Effector memory CD8-positive, alpha-beta T cell (primary cell): ENCODE results near the gene HPCAL4.

Source experiments
- ATAC-seq: fragments of 150-1000 bp; cut with Tn5 transposase; replicated peaks from 2 replicates; pipeline ENCODE4 v1.10.0; 2021; ENCODE audit warnings: mild to moderate bottlenecking, moderate library complexity
- DNase-seq, 3 experiments: peaks; one replicate each; pipeline ENCODE4 v3.0.0; 2021
- H3K27ac Mint-ChIP-seq, 2 donors: one replicate each; pipeline ENCODE4 v1.8.0; 2022; ENCODE audit warnings: mild to moderate bottlenecking in 2 of 2, mixed read lengths in 2 of 2, moderate library complexity in 2 of 2
- H3K27me3 Mint-ChIP-seq, 2 donors: one replicate each; pipeline ENCODE4 v1.8.0; 2022; ENCODE audit warnings: mixed read lengths in 2 of 2
- H3K36me3 Mint-ChIP-seq: one replicate; pipeline ENCODE4 v1.8.0; 2022; ENCODE audit warnings: mild to moderate bottlenecking, moderate library complexity, mixed read lengths; ENCODE audit not compliant: insufficient read depth
- H3K4me1 Mint-ChIP-seq, 2 donors: one replicate each; pipeline ENCODE4 v1.8.0; 2022; ENCODE audit warnings: low read depth in 2 of 2, mixed read lengths in 2 of 2
- H3K4me3 Mint-ChIP-seq, 2 donors: one replicate each; pipeline ENCODE4 v1.8.0; 2022; ENCODE audit warnings: mild to moderate bottlenecking in 2 of 2, mixed read lengths in 2 of 2, moderate library complexity in 2 of 2
- H3K9me3 Mint-ChIP-seq, 2 donors: one replicate each; pipeline ENCODE4 v1.8.0; 2022; ENCODE audit warnings: mixed read lengths in 2 of 2

Gene HPCAL4

GRCh38 chr1:39633422-39633821 is 57.8 kb downstream of the HPCAL4 start:
- H3K27me3 Mint-ChIP-seq: peaks cover 26 to 76% of the 10 kb centered on the region in 2 donors
- ATAC-seq: no peak

GRCh38 chr1:39632682-39633417 is 58.4 kb downstream of the HPCAL4 start:
- no peak for ATAC-seq
- H3K27ac Mint-ChIP-seq: no peak overlapping the region
- no peak overlapping the region for H3K4me3 Mint-ChIP-seq
- peaks cover 21 to 70% of the 10 kb centered on the region in 2 donors for H3K27me3 Mint-ChIP-seq
- H3K36me3 Mint-ChIP-seq: no peaks in the 10 kb centered on the region
- DNase-seq: no peak
- no peaks in the 10 kb centered on the region for H3K9me3 Mint-ChIP-seq
- H3K4me1 Mint-ChIP-seq: no peaks in the 10 kb centered on the region

More at GRCh38 chr1:39633422-39633821, 57.8 kb downstream of the HPCAL4 start:
- no peak overlapping the region for H3K4me3 Mint-ChIP-seq
- H3K36me3 Mint-ChIP-seq: no peaks in the 10 kb centered on the region
- no peaks in the 10 kb centered on the region for H3K4me1 Mint-ChIP-seq
- no peaks in the 10 kb centered on the region for H3K9me3 Mint-ChIP-seq
- no peak overlapping the region for H3K27ac Mint-ChIP-seq
- DNase-seq: no peak

- Mint-ChIP-seq H3K27ac (no peak overlapping the region), H3K4me3 (no peak overlapping the region), H3K9me3 (no peaks in the 10 kb centered on the region), H3K27me3 (peaks cover 16 to 65% of the 10 kb centered on the region in 2 donors), H3K36me3 (no peaks in the 10 kb centered on the region), H3K4me1 (no peaks in the 10 kb centered on the region)
- ATAC-seq (no peak), DNase-seq (no peak)
Measured at GRCh38 chr1:39632323-39632681, 58.9 kb downstream of the HPCAL4 start.

DNA sequence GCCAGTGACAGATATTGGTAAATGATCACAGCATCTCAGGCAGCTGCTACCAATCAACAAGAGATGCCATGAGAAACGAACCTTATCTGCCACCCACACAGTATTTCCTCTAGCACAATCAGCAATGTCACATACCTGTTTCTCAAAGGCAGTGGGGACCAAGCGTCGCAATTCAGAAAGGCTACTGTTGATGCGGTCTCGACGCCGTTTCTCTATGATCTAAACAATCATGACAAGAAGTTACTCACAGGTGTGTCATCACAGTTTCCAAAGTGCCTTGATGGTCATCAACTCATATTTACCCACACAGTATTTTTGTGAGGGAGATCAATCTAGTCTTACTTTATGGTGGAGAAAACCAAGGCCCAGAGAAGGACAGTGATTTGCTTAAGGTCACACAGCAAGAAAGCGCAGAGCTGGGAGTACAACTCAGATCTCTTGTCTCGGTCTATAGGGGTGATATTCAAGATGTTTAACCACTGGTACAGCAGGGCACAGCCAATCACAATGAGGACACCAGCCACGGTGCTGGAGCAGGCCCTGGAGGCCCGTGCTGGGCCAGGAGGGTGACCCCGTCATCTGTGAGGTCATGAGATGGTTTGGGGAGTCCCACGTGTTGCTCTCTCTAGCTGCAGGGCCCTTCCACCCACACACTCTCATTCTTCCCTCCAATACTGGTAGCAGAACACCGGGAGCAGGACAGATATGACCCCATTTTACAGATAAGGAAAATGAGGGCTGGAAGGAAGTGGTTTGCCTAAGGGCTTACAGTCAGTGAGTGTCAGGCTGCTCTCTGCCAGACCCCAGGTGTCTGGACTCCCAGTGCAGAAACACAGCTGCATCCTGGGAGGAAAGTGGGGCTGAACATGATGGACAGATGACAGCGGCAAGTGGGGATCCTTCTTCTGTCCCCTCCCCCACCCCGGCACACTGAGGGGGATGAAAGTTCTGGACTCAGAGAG is 59.6 kb downstream of the HPCAL4 start:
- H3K36me3 Mint-ChIP-seq: no peaks in the 10 kb centered on the region
- H3K9me3 Mint-ChIP-seq: no peaks in the 10 kb centered on the region
- no peak for ATAC-seq
- no peak overlapping the region for H3K27ac Mint-ChIP-seq
- H3K4me3 Mint-ChIP-seq: no peak overlapping the region
- DNase-seq: no peak
- H3K27me3 Mint-ChIP-seq: peaks cover 11 to 59% of the 10 kb centered on the region in 2 donors
- no peaks in the 10 kb centered on the region for H3K4me1 Mint-ChIP-seq

DNA sequence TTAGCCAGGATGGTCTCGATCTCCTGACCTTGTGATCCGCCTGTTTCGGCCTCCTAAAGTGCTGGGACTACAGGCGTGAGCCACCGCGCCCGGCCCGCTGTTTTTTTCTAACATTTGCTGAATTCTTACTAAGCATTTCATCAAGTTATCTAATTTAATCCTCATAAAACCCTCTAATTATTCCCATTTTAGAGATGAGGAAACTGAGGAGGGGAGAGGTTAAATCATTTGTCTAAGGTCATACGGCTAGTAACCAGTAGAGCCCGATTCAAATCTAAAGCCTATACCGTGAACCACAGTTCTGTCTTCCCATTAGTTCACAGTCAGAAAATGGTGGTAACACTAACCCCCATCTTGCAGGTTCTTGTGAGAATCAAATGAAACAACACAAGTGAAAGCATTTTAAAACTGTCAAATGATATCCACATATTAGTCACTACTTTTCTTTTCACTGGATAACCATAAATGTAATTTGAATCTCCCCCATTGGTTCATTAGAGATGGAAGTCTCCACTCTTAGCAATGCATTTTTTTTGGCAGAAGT is 62.4 kb downstream of the HPCAL4 start:
- H3K27ac Mint-ChIP-seq: no peak overlapping the region
- no peak for ATAC-seq

More for the DNA sequence above, 62.4 kb downstream of the HPCAL4 start:
- Mint-ChIP-seq H3K36me3 (no peaks in the 10 kb centered on the region), H3K27me3 (peaks cover 10 to 59% of the 10 kb centered on the region in 2 donors), H3K4me3 (no peak overlapping the region), H3K9me3 (no peaks in the 10 kb centered on the region), H3K4me1 (no peaks in the 10 kb centered on the region)
- DNase-seq: no peak
